GM18502 (cell line): ENCODE results near the gene MMP24.

ENCODE experiments used
- ATAC-seq: cut with Tn5 transposase; IDR thresholded peaks from one replicate; pipeline ENCODE4 v1.9.1; 2021; ENCODE audit warnings: mild to moderate bottlenecking; ENCODE audit not compliant: unreplicated experiment, poor library complexity

The MMP24 gene

DNA sequence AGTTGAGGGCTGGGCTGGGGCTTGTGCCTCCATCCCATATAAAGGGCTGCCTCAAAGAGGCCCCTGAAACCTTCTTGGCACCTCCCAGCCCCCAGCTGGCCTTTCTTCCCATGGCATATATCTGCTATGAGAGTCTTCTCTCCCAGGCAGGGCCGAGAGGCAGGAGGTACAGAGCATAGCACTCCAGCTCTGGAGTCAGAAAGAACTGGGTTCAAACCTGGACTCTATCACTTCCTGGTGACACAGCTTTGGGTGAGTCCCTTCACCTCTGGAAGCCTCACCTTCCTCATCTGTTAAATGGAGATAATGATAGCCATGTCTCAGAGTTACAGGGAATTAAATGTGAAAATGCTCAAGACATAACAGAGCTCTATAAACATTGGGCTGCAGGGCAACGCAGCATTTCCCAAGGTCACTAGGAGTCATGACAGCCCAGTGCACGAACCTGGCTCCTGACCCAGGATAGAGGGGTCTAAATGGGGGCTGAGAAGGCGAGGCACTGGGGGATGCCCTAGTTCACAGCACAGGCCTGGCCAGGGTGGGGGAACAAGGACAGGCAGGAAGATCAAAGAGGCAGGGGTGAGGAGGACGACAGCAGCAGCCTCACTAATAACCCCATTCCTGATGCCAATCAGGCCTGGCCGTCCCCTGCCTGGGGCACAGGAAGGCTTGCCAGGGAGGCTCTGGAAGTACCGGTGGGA, 63.8 kb downstream of the MMP24 start:
- no peak for ATAC-seq

DNA sequence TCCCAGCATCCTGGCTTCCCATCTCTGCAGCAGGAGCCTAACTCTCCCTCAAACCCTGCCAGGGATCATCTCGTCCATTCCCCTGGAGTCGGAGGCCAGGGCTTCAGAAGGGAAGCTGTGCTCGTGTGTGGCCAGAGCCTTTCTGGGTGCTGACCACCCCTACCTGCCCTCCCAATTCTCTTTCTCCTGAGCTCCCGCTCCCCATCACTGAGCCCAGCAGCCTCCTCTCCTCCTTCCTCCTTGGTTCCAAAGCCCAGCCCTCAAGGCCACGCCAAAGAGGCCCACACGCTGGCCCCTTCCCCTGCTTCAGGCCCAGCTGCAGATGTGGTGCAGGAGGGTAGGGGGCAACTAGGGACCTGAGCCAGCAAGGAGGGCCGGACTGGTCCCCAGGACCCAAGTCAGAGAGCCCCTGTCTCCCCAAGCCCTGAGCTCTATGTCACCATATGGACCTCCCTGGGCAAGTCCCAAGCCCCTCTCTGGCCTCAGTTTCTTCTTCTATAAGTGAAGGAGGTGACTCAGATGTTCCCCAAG, 64.5 kb downstream of the MMP24 start:
- no peak for ATAC-seq

DNA sequence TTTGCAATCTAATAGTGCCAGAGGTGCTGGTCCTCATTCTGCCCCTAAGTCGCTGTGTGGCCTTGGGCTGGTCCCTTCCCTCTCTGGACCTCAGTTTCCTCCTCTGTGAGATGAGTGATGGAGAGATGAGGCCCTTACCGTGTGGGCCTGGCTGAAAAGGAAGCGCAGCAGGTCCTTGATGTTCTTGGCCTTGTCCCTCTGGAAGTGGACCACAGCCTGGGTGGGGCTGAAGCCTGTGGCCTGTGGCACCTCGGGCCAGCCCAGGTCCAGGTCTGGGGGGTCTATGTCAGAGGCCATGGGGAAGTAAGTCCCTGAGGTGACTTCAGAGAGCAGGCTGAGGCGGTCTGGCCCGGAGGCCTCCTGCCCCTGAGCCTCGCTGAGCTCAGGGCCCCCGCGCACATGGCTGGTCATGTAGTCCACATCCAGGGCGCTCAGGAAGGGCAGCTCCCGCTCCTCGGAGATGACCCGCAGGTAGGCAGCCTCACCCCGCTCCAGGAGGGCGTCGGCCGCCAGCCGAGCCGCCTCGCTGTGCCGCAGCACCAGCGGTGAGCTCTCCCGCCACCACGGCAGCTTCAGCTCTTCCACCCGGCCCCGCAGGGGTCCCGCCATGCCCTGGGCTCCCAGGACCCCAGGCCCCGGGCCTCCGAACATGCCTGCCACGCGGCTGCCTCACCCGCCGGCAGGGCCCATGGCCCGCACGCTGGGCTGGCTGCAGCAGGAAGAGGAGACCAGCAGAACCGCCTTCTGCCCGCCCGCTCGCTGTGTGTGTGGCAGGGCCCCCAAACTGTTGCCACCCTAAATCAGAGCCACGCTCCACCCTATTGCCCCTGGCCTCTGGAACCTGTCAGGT, 65.4 kb downstream of the MMP24 start, which contains the start of gene FAM83C:
Gene FAM83C, minus strand, starts transcription at position 772 of the 850 bp plus-strand sequence. Its CDS starts 121 bp downstream, at position 651.
- no peak for ATAC-seq

DNA sequence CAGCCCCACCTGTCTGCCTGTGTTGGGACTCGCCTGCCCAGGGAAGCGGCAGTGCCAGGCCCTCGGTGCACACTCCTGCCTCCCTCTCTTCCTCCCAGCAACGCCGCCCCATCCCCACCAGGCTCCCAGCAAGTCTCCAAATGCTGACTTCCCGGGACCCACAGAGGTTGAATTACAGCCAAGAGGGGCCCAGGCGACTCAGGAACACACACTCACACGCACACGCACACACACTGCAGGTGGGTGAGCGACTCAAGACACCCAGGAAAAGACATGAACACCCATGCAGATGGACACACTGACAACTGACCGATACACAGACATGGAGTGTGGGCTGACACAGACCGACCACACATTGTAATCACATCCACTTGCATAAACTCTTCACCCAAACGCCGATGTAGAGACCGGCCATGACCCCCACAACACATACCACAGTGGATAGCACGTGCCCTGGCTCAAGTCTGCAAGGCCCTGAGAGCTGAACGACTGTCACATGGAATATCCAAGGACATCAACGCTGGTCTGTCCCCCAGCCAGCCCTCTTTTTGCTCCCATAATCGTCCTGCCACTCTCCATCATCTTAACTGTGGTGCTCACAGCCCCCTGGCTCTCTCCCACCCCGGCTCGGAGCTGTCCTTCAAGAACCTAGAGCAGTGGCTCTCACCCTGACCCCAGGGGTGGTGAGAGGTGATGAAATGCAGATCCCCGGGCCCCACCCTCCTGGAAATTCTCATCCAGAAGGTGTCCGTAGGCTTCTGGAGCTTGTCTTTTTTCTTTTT, 66.2 kb downstream of the MMP24 start:
- no peak for ATAC-seq

DNA sequence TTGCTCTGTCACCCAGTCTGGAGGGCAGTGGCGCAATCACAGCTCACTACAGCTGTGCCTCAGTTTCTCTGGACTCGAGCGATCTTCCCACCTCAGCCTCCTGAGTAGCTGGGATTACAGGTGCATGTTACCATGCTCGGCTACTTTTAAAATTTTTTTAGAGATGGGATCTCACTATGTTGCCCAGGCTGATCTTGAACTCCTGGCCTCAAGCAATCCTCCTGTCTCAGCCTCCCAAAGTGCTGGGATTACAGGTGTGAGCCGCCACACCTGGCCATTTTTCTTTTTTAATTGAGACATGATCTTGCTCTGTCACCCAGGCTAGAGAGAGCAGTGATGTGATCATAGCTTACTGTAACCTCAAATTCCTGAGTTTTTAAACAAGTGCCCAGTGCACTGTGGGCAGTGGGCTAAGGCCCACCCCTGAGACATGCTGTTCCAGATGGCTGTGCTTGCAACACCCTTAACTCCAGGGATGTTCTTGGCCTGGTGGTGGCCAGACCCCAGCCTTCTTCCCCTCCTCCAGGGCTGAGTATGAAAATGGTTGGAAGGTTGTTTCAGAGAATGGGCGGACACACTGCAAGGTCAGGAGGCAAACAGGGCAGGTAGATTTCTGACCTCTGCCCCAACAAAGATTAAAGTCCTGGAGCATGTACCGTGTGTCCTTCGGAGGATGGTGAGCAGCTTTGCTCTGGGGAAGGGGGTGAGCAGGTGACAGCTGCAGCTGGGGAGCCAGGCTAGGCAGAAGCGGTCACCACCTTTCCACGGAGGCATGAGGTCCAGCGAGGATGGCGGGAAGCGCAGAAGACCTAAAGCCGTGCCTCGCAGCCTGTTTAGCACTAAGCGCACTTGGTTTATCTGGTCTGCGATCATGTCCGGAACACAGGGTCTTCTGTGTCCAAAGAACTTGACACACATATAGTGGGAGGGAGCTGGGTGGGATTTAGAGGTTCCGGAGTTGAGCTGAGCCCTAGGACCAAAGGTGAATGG, 67.1 kb downstream of the MMP24 start:
- no peak for ATAC-seq

DNA sequence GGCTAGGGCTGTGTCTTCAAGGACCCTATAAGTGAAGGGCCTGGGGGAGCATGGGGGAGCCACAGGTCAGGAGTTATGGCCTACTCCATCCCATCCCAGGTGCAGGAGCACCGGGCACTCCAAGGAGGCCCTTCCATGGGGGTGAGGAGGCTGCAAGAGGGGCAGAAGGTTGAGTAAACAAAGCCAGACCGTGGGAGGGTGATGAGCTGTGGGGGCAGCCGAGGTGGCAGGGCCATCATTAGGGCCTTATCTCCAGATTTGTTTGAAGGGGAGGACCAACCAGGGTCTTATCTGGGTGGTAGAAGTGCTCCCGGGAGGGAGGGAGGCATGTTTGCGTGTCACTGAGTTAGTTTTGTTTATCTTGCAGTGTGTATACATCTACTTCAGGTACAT, 67.8 kb downstream of the MMP24 start:
- ATAC-seq: no peak

DNA sequence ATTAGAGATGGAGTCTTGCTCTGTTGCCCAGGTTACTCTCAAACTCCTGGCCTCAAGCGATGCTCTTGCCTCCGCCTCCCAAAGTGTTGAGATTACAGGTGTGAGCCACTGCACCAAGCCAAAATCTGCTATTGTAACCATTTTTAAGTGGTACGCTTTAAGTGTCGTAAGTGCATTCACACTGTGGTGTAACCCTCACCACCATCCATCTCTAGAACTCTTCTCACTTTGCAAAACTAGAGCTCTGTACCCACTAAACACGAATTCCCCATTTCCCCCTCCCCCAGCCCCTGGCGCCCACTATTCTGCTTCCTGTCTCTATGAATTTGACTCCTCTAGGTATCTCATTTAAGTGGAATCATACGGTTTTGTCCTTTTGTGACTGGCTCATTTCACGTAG, 68.6 kb downstream of the MMP24 start:
- ATAC-seq: no peak

DNA sequence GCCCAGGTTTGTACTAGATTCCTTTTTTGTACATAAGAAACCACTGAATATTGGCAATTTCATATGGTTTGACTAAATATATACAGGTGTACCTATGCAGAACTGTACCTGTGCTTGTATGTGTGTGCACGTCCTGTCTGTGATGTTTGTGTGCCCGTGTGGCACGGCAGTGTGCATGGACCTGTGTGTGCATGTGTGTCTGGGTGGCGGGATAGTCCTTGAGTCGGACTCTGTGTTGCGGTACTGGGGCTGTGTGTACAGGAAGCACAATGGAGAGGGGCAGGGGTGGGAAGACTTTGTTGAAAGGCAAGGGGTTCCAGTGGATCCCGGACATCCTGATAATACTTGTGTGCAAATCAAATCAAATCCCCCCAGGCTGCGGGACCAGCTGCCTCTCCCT, 69.2 kb downstream of the MMP24 start:
- ATAC-seq: no peak

DNA sequence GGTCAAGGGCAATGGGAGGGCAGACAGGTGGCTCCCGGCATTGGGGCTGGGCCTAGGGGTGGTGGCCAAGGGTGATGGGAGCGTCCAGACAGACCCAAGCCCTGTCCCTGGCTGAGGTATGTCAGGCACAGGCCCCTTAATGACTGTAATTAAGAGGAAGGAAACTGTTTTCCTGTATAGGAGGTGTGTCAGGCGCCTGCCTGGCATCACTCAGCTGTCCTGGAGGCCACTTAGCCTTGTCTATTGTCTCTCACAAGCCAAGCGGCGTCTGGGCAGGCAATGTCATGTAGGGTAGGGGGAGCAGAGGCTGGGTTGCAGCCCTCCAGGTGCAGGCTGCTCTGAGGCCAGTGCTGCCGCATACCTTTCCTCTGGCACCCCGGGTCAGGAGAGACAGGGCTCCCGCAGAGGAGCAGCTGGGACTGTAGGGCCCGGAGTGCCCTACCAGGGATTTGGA, 69.6 kb downstream of the MMP24 start:
- ATAC-seq: no peak

DNA sequence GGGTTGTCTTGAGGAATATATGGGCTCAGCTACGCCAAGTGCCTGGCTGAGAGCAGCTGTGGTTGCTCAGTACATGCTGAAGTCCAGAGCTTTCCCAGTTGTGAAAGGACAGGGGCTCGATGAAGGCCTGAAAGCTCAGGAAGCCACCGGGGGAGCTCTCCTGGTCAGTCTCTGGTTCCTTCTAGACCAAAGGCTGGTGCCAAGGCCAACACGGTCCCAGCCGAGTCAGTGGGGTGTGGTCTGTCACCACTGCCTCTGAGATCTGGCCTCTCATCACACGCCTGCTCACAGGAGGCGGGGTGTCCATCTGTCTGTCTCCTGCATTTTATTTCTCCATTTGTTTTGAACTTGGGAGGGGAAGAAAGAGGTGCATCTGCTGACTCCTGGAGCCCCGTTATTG, 70.7 kb downstream of the MMP24 start:
- ATAC-seq: no peak

DNA sequence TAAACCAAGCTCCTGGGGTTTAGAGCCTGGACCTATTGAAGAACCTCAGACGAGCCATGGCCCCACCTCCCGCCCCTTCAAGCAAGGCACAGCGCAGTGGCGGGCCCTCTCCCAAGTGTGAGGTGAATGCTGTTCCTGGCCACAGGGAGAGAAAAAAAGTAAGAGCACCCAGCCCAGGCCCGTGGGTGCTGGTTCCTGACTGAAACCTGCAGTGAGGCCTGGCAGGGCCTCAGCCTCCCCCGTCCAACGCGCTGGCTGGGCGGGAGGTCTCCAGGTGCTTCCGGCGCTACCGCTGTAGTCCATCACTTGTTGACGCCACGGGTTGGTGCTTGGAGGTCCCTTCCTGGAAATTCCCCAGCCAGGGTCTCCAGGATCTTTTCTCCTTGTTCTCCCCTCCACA, 71.2 kb downstream of the MMP24 start:
- no peak for ATAC-seq

DNA sequence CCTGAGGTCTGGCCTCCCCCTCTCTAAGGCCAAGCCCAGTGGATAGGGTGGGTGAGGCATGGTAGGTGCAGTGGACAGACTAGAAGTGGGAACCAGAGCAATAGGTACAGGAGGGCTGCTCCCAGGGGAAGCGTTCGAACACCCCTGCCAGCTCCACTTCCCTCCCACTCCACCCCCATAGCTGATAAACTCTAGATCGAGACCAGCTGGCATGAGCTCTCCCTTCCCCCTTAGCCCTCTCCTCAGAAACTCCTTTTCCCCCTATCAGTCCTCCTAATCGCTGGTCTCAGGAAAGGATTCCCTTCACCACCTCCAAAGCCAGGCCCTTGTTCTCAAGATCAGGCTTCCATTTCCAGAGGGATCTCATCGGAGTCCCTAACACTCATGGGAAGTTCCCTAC, 71.8 kb downstream of the MMP24 start:
- ATAC-seq: no peak

DNA sequence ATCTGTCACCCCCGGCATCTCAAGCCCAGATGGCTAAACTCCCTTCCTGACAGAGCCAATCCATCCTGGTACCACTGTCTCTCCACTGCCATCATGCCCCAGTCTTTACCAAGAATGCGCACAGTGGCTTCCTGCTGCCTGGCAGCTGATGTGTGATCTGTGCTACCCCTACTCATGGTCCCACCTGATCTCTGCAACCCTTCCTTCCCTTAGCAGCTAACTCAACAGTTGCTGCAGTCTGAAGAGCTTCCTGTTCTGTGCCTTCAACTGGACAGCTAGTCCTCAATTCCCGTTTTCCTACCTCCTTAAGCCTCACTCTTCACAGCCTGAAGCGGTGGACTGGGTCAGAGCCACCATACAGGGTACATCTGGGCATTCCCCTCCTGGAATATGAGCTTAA, 73.3 kb downstream of the MMP24 start:
- no peak for ATAC-seq

DNA sequence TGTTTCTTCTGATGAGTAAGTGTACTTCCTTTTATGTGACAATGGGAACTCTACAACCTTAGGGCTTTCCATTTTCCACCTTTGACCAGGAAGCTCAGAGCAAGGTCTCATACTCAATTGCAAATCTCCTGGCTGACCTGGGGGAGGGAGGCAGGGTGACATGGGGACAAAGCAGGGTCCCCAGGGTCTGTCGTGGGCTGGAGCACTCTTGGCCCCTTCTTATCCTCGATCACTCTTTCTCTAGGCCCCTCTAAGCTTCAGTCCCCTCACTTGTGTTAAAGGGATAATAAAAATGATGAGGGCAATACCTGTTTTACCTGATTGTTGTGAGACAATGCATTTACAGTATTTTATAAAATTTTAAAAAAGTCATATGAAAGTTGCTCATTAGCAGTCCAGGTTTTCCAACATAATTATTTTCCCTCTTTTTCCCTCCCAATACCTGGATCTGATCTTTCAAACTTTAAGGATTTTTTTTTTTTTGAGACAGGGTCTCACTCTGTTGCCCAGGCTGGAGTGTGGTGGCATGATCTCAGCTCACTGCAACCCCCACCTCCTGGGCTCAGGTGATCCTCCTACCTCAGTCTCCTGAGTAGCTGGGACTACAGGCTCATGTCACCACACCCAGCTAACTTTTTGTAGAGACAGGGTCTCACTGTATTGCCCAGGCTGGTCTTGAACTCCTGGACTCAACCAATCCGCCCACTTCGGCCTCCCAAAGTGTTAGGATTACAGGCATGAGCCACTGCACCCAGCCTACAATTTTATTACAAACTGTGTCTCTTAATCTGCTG, 74.2 kb downstream of the MMP24 start:
- ATAC-seq: no peak

DNA sequence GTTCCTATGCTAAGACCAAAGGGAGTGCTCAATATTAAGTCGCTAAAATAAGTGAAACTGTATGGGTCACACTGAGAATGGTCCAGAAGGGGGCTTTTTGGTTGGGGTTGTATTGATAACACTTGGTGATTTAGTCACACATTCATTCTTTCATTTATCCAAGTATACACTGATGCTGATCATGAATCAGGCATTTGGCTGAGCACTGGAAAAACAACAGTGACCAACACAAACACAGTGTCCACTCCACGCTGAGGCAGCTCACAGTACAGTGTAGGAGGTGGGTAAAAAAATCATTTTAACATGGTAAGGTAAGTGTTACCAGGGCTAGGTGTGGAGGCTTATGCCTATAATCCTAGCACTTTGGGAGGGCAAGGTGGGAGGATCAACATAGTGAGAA, 74.9 kb downstream of the MMP24 start:
- no peak for ATAC-seq

DNA sequence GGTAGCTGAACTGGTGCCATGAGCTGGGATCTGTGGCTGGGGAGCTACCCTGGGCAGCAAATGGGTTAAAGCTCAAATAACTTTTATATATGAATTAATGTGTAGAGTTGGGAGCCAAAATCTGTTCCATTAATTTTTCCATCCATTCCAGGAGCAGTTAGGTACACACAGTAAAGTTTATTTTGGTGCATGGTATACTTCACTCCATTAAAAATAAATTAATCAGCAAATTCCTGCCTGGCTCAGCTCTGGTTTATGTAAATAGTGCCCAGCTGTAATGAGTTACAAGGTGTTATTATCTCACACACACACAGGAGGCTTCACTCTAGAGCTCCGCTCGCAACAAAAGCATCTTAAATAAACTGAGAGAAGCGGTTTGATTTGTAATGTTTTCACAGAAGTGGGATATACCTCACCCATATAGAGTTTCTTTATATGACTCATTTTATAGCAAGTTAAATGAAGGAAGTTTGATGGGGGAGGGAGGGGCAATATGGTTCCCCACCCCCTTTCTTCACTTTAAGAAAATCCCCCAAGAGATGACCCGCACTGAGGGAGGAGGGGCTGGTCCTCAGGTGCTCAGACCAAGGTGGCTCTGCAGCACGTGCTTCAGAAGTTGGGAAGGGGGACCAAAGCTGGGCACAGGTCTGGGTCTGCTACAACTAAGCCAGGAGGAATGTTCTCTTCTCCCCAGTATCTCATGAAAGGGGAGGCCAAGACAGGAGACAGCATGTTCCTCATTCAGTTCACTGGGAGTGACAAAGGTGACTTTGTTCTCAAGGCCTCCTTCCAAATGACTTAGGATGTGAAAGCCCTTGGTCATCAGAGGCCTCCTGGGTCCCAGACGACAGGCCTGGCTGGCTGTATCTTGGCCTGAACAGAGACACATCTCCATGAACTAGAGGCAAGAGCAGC, 76.2 kb downstream of the MMP24 start:
- no peak for ATAC-seq

DNA sequence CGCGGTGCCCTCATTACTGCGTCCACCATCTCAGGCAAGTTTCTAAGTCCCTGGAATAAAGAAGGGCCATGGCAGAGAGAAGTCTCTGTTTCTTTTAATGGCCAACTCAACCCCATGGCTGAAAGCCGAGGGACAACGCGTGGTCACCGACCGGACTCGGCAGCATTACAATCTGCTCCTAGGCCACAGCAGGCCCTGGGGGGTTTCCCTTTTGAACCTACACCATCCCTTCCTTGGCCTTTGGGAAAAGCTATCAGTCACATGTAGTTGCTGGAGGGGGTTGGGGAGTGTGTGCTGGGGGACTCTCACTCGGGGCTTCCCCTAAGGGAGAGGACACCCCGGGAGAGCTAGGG, 76.9 kb downstream of the MMP24 start:
- ATAC-seq: no peak
